Stimulated activated naive CD8-positive, alpha-beta T cell treated with anti-CD3 and anti-CD28 coated beads, Interleukin-15, Interleukin-2, amounts not matched to agents 100 U/mL and 50 U/mL, for 24 hours (primary cell): ENCODE results near the gene TOMM40L.

Experiments used
- ATAC-seq: fragments of 150-1000 bp; cut with Tn5 transposase; one replicate; pipeline ENCODE4 v1.10.0; 2021
- DNase-seq: peaks from one replicate; pipeline ENCODE4 v3.0.0; 2021

TOMM40L gene

DNA sequence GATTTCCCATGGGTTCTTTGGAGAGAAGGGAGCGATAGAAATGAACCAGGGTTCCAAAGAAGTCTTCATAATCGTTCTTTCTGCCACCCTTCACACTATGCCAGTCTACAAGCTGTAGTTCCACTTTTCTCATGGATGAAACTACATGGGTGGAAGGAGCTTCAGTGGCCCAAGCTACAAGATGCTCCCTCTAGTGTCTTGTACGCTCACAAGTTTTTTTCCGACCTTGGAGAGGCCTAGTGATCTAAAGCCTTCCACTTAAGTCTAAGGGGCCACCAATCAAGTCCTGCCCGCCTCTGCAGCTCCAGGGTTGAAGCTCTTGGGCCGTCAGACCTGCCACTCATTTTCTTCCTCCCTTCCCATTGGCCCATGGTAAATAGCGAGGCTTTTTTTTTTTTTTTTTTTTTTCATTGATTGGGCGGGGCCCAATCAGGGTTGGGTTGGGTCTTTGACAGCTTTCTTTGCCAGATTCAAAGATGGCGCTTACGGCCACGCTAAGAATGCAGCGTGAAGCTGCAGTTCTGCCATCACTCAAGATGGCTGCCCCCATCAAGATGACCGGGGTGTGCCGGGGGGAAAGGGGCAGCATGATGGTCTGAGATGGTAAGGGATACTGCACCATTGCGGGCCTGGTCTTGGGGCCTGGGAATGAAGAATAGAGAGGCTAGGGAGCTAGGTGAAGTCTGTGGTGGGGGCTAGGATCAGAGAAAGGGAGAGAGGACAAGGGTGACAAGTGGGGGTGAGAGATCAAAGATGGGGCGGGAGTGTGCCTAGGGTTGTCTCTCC, at the start of gene TOMM40L:
Gene TOMM40L (plus strand): TSS at position 527 of the 786 bp plus-strand sequence. CDS start 430 bp downstream, outside the sequence.
- peak; percentile 85 for DNase-seq
- peak; percentile 93 for ATAC-seq

DNA sequence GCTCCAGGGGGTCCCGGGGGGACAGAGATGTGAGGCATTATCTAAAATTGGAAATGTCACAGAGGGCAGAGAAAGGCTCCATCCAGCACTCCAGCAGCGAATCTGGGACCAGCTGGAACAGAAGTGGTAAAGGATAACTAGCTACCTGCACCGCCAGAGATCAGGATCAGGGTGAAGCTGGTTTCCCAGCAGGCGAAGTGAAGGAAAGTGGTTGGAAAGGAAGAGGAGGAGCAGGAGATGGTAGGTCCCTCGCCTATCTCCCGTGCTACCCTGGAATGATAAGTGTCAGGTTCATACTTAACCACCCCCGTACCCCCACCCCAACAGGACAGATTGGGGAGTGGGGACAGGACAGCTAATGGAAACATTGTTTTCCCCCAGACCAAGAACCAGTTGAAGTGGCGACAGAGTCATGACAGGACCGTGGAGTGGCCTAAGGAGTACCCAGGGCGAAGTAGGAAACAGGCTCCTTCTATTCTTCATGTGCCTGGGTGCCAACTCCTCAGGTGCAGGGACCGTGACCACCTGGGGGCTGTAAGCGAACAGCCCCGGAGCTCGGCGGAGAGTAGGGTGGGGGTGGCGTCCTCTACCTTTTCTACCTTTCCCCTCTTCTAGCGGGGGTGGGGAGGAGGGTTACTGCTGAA, 49.3 kb upstream of the TOMM40L start:
- ATAC-seq (no peak), DNase-seq (no peak)

DNA sequence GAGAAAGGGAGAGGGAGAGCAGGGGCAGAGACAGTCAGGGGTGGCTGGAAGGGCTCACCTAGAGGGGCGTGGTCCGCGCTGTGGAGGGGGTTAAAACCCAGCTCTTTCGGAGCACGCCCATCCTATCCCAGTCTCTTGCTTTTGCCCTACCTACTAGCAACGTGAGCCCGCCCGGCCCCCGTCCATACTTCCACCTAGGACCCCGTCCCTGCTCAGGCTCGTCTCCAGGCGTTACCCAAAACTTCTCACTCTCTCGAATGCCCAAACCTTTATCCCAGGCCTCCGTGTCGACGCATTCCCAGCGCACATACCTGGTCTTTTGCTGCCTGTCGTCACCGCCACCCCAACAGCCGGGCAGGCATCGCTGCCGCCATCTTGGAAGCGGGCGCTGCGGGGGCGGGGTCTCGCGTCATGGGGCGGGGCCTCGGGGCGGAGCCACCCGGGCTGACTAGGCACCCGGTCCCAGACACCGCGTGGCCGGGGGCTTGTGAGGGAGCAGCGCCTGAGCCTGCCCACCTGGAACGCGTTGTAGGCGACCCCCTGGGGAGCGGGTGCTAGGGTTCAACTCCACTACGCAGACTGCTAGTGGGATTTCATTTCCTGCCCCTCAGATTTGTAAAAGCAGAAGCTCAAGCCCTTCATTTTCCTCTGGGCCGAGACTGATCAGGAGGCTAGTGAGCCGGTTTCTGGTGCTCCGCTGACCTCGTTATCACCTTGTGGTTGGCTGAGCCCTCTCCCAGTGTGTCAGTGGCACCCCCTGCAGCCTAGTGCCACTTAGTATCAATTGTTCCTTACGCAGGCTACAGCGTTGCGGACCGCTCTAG, 48.5 kb upstream of the TOMM40L start, which contains the start of gene B4GALT3:
Gene B4GALT3 (minus strand): TSS at position 396 of the 824 bp plus-strand sequence. CDS start 1,447 bp downstream, outside the sequence.
- DNase-seq (peak; percentile 98), ATAC-seq (peak; percentile 88)

DNA sequence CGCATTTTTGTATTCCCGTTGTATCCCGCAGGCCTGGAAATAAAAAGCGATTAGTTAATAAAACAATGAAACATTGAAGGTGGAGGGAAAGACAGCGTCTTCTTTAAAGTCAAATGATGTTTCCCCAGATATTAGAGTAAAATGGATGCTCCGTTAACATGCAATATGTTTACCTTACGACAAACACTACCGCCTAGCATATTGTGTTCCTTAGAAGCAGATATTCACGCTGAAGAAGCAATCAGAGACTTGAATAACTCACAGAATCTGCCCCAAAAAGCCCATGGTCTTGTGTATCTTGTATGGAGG, 48.0 kb upstream of the TOMM40L start:
- ATAC-seq = no peak
- DNase-seq = no peak

DNA sequence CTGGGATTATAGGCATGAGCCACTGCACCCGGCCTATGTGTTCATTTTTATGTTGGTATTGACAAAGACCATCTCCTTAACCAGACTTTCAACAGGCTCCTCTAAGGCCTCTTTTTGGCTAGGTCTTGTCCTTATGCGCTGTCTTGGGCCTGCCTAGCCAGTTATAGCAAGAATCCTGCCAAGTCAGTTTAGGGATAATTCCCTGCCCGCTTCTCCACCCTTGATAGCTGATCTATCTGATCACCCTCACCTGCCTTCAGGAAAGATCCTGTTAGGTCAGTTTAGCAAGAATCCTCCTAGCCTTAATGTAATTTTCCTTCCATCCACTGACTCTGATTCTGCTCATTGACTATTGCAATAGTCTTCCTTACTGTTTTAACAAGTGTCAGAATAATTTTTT, 46.2 kb upstream of the TOMM40L start:
- DNase-seq = no peak
- no peak for ATAC-seq

DNA sequence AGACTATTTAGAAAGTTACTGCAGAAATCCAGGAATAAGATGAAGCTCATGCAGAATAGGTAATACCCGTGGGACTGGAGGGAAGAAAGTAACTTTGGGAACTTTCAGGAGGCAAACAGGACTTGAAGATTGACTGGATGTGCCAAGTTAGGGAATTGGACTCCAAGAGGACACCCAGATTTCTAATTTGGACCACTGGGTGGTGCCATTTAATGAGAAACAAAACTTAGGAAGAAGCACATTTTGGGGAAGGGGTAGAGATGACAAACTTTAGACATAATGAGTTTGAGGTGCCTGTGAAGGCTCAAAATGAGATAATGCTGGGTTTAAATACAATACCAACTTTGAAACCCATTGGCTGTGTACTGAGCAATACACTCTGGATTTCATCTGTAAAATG, 45.2 kb upstream of the TOMM40L start:
- DNase-seq = no peak
- no peak for ATAC-seq

DNA sequence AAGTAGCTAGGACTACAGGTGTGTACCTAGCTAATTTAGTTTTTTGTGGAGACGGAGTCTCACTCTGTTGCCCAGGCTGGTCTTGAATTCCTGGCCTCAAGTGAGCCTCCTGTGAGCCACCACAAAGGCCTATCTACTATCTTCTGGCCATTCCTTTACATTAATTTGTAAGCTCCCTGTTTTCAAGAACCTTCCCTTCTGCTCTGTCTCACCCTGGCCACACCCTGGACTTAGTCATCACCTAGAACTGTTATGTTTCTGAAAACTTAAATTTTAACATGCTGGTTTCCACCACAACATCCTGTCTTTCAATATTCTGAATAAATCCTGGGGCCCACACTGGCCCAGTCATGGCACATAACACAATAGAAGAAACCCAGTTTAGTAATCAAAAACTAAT, 43.6 kb upstream of the TOMM40L start:
- peak; percentile 69 for ATAC-seq
- peak; percentile 58 for DNase-seq

DNA sequence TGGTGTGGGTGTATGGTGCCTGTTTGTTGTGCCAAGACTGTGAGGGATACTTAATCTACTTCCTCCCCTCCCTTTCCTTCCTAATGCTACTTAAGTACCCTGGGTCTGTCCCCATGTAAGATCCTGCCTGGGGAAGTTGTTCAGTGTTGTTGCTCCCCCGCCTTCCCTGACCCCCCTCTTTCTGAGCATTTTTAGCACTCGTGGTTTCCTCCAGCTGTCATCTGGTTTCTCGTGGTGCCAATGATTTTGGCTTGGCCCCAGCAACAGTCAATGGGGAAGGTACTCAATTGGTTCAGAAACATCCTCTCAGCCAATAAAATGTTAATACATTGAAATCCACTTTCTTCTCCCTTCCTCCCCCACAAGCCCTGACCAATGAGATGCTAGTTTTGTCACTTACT, 40.6 kb upstream of the TOMM40L start:
- DNase-seq (peak; percentile 71), ATAC-seq (peak; percentile 61)

DNA sequence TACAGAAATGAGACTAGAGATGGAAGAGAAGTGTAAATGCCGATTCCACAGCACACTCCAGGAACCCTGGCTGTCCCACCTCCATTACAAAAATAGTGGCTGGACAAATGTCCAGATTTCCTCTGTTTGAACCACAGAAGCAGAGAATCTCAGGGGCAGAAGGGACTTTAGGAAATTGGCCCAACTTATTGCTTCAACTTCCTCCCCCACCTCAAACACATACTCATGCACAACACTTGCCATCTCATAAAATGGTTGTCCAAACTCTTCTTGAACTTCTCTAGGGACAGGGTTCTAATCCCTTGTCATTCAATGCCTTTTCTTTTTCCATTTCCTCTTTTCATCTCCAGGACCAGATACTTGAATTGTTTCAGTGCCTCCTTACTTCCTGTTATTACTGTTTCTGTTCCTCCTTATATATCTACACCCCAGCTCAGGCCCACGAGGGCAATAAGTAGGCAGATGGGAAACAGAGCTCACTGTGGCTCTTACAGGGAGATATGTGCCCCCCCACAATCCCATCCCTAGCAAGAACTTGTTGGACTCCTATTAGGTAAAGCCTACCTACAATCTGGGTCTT, 40.0 kb upstream of the TOMM40L start:
- DNase-seq (no peak), ATAC-seq (no peak)

DNA sequence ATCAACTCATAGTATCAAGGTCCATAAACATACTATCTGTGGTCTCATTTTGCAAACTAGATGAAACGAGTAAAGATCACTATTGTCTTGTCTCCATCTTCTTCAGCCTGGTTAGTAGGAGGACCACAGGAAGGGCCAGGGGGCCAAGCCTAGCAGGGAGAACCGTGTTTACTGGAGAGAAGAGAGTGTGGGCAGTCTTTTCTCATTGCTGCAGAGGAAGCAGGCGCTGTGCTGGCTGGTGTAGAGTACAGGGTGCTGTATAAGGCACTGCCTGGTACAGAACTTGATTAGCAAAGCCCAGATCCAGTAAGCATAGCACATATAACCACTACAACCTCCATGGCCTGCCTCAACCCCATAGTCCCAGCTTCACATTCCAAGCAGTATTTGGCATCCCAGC, 38.5 kb upstream of the TOMM40L start:
- DNase-seq = no peak
- ATAC-seq = no peak

DNA sequence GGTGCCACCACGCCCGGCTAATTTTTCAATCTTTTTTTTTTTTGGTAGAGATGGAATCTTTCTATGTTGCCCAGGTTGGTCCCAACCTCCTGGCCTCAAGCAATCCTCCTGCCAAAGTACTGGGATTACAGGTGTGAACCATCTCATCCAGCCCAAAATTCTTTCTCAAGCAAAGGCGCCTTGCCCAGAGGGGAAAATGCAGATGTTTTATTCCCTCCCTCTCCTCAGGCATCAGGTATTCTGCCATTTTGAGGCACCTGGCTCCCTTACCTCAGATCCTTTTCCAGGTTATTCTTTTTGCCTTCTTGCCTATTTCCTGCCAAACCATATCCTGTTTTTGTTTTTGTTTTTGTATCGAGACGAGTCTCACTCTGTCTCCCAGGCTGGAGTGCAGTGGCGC, 37.5 kb upstream of the TOMM40L start:
- ATAC-seq (no peak), DNase-seq (no peak)

DNA sequence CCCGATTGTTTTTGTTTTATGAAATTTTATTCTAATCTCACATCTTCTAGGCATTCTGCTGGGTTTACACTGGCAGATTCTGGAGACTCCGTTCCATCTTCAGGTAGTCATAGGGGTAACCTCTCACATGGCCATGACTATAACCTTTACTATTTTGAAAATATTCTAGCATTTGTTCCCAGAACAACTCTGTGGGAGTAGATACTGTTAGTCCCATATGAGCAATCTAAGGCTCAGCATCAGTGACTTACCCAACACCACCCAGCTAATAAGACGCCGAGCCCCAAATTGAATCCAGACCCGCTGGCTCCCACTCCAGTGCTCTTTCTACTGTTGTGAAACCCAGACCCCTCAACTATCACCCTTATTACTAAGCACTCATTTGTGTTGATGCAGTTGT, 36.8 kb upstream of the TOMM40L start:
- ATAC-seq = no peak
- DNase-seq = no peak

DNA sequence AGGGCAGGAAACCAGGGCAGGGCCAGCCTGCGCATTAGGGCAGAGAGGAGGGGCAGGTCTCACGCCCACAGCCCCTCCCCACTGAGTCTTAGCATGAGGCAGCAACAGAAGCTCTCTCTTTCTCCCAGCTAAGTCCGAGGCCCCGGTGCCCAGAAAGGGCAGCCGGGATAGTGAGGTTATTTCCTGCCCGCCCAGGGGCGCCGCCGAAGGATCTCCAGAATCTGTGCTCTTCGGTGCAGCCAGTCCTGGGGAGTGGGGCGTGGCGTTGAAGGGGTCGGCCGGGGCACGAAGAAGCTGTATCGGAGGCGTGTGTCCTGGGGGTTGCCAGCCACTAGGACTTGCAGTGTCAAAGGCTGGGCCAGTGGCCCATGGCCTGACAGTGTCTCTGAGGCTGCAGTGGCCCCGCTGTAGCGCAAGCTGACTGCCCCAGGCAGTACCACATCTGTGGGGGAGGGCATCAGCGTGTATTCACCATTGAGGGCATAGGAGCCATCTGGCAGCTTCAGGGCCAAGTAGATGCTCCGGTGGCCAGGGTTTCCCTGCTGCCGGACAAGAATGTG, 34.8 kb upstream of the TOMM40L start:
- no peak for DNase-seq
- ATAC-seq = no peak

DNA sequence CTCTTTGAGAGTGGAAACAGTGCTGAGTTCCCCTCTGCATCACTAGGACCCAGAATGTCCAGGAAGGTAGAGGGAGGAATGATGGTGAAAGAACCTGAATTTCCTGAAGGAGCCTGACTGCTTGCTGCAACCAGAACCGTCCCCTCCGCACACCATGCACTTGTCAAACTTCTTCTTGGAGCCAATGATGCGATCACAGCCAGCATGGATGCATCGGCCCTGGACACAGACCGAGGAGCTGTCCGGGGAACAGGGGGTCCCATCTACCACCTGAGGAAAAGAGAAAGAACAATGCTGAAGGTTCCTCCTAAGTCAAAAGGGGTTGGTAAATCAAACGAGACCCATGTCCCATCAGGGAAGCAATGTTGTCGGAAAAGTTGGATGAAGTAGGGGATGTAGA, 33.9 kb upstream of the TOMM40L start:
- ATAC-seq = no peak
- DNase-seq = no peak

DNA sequence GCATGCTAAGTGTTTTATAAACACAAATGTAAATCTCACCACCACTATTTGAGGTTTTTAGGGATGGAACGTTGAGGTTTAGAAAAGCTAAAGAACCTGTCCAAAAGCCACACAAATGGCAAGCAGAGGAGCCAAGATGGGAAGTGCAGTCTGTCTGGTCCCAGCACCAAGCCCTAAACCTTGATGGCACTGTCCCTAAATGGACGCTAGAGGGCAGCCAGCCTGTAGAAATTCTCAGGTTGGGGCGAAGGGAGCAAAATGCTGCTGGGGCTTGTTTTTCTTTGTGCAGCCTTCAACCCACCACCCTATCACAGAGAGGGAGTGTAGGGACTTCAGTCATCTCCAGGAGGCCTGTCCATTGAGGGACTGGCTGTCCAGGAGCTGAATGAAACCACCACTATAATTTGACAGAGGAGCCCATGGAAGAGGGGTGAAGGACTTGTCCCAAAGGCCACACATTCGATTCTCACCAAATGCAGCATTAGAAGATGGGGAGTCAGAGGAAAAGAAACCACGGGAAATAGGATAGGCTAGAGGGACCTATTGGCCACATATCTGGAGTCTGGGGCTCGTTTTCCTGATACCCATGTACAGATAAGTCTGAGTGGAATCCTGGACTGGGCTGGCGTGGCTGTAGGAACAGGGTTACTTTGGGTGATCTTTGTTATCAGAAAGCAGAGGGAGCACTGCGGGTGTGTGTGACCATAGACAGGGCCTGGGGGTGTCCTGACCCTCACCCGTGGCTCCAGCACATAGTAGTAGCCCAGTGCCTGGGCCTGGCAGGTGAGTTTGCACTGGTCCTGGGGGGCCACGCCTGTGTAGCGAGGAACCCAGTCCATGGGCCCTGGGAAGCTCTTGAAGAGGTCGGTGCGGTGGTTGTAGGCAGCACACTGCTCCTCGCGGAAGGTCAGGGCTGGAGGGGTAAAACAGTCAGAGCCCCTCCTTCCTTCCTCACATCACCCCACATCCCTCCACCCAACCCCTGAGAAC, 33.1 kb upstream of the TOMM40L start:
- peak; percentile 67 for DNase-seq
- ATAC-seq = peak; percentile 82

DNA sequence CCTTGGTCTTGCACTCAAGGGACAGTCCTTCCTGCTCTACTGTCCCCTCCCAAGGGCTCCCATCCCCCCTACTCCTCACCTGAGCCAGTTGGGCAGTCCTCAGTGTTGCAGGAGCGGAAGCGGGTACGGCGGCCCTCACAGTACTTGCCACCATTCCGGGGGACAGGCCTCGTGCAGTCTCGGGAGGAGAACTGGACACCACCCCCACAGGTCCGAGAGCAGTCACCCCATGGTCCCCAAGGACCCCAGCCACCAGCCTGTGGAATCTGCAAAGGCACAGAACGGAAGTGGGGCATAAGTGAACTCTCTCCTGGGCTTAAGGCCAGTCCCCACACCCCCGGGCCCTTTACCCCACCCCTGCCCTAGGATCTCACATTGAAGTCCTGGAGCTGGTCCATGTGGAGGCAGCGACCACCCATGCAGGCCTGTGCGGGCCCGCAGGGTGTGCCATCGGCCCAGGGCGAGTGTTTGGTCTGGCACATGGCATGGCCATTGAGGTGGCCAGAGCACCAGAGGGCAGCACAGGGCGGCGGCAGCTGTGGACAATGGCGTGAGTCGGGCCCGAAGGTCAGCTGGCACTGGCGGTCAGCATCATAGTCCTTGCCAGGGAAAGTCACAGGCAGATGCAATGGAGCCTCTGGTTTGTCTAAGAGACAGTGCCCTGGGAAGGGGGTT, 32.2 kb upstream of the TOMM40L start:
- ATAC-seq (no peak), DNase-seq (no peak)

DNA sequence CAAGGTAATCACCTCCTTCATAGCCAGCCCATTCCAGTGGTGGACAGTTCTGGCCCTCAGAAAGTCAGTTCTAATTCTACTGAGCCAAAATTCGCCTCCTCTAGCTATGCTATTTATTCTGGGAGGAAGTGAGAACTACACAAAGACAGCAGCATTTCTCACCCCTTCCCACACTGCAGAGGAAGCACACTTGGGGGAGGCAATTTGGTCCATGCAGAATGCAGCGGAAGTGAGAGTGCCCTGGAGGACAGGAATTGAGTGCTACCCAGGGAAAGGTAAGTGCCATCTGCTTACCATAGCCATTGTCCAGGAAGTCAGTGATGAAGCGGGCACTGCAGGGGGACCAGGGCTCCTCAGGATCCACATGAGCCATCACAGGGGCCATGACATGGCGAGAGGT, 30.7 kb upstream of the TOMM40L start:
- DNase-seq = no peak
- no peak for ATAC-seq

DNA sequence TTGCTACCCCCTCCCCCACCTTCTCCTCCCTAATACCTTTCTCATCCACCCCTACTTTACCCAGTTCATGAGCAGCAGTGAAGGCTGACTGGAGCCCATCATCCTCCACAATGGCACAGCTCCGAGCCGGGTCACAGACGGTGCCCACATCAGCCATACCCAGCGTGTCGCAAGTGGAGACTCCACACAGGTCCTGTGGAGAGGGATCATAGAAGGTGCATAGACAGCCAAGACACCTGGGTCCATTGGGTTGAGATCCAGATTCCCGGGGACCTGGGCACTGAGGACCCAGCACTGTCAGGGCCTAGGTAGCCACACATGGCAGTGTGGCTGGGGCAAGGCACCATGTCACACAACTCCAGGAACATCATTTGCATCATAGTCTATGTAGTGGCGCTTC, 29.7 kb upstream of the TOMM40L start:
- ATAC-seq (no peak), DNase-seq (no peak)

DNA sequence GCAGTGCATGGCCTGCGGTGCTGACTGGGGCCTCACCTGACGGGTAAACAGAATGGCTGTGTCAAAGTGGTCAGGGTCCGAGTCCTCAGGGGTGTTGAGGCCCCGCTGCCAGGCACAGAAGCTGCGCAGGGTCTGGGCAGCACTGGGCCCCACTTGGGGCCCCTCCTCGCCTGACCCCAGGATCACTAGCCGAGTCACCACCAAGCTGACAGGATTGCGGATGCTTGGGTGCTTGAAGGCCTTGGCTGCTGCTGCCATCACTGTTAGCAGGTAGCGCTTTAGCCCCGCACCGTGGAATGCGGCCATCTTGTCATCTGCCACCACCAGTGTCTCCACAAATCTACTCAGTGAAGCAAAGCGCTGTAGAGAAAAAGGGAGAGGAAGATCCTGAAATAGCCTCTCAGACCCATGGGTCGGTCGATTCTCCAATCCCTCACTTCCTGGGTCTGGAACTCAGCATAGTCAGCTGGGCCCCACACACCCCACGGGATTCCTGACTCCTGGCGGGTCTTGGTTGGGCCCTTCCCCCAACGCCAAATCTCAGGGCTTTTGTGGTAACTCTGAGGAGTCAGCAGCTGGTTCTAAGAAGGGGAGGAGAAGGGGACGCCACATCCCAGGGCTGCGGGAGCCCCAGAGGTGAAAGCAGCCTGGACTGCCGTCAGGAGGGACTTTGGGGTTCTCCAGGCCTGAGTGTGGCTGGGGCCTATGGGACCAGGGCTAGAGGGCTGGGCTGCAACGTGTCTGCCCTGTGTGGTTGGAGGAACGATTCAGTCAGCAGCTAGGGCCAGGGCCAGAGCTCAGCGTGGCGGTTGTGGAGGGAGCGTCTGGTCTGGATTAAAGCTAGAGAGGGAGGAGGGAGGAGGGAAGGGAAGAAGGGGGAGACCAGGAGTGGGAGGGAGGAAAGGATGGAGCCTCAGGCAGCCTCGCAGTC, 29.1 kb upstream of the TOMM40L start:
- no peak for DNase-seq
- ATAC-seq = no peak
